Suppressor macrophage treated with lipopolysaccharide for 1 hour (primary cell): Measurements from ENCODE around the gene OR4F15.
"Not testable (repeated sequence)": the region's sequence is repeated elsewhere in the genome, so short reads cannot be mapped to it uniquely, and the experiment has no call there.

Source experiments
- DNase-seq, 3 donors: peaks; one replicate each; pipeline ENCODE4 v3.0.0-alpha.2; 2020 to 2022

The OR4F15 gene, protein sequence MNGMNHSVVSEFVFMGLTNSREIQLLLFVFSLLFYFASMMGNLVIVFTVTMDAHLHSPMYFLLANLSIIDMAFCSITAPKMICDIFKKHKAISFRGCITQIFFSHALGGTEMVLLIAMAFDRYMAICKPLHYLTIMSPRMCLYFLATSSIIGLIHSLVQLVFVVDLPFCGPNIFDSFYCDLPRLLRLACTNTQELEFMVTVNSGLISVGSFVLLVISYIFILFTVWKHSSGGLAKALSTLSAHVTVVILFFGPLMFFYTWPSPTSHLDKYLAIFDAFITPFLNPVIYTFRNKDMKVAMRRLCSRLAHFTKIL

DNA sequence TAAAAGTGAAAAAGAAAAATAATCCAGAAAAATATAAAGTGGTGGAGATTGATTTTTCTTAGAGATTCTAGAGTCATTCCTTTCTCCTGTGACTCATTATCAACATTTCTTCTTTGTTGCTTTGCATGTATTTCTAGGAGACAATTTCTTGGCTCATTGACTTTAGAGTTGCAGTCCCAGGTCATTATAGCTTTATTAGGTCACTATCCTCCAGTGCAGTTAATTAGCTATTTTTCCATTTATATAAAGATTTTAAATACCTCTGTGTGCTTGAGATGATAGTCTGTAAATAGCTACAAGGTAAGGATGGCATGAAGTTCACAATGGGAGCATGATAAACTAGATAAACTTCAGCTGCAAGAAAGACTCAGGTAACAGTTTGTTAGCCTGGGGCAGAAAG, at the start of gene OR4F15:
OR4F15 (plus strand) TSS at position 301 of the 400 bp plus-strand sequence. CDS start 5,985 bp downstream, outside the sequence.
- DNase-seq = no peak

DNA sequence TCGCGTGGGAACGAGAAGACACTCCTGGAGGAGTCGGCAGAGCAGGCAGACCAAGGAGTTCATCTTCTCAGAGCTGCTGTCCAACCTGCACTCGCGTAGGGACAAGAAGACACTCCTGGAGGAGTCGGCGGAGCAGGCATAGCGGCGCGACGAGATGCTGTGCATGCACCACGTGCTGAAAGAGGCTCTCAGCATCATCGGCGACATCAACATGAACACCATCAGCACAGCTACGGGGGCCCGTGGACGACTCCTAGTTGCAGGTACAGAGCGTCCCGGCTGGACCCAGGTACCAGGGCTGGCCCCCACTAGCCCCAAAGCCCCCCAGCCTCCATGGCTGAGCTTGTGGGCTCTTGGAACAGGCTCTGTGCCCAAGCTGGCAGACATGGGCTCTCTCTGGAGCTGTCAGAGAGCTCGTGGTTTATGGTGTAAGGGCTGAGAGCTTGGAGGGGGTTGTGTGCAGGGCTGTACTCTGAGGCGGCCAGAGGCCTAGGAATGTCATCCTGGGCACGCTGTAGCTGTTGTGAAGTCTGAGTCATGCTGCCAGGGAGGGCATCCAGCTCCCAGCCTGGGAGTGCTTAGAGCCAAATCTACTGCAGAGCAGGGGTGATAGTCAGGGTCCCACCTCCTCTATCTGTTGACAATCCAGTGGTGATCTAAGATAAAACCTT, 47.2 kb upstream of the OR4F15 start:
- DNase-seq = not testable (repeated sequence)

DNA sequence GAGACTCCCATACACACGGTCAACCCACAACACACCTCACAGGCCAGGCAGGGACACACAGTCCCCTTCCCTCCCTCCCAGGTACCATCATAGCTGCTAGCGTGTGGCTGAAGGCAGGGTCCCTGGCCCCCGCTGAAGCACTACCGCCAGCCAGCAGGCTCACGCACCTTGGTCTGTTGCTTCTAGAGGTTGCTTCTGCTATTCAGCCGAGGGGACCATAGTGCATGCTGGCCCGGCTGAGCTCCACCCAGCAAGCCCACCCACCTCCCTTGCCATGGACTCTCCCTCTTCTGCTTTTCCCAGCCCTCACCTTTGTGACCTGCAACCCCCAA, 46.7 kb upstream of the OR4F15 start:
- DNase-seq = not testable (repeated sequence)

DNA sequence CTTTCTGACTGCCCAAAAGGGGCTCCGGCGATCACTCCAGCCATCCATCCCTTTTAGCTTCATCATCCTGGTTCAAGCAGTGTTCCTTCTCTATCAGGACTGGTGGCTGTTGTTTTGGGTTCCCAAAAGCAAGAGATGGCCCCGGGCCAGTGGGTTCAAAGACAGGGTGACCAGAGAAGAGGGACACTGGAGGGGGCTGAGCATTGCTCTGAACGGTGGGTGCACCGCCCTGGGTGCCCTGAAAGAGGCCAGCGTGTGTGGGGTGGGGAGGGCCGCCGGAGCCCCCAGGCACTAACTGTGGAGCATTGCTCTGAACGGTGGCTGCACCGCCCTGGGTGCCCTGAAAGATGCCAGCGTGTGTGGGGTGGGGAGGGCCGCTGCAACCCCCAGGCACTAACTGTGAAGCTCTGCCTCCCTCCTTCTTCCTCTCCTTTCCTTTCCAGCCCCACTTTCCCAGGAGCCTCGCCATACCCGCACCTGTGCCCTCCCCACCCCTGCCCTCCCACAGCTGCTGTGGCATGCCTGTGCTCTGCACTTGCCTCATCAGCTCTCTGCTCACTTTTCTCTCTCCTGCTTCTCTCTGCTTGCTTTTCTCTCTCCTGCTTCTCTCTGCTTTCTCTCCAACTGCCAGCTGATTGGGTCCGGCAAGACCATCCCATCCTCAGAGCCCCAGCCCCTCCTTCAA, 46.1 kb upstream of the OR4F15 start:
- no peak for DNase-seq

DNA sequence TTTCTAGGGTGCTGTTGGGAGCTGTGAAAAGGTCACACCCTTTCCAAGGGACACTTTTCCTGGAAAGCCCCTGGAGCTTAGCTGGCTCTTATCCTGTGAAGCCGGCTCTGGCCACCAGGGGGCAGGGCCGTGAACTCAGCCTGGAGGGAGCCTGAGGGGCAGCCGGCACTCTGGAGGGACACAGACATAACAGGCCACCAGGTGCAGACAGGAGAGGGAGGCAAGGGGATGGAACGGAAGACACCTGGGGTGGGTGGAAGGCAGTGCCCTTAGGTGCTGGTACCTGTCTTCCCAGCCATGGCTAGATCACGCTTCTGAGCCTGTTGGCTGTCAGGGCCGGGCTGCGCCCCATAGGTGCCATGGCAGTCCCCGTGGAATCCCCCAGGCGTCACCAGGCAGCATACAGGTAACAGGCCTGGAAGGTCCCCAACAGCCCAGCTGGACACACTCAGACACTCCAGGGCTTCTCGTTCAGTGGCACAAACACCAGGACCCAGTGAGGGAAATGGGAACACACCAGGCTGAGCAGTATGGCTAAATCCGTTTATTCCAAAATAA, 44.8 kb upstream of the OR4F15 start:
- DNase-seq = not testable (repeated sequence)

DNA sequence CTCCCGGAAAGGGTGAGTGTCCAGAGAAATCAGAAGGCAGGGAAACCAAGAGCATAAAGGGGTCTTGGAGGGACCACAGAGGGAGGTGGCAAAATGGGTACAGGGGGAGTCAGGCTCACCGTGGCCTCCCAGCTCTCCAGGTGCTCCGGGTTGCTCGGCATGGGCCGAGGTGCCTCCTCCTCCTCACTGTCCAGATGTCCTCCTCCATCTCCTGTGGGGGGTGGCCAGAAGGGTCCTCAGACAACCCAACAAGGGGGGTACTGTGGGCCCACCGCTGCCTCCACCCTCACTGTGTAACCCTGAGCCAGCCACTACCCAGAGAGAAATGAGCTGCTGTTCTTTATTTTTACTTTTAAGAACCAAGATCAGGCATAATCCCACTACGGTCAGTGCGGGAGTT, 39.1 kb upstream of the OR4F15 start:
- no peak for DNase-seq

DNA sequence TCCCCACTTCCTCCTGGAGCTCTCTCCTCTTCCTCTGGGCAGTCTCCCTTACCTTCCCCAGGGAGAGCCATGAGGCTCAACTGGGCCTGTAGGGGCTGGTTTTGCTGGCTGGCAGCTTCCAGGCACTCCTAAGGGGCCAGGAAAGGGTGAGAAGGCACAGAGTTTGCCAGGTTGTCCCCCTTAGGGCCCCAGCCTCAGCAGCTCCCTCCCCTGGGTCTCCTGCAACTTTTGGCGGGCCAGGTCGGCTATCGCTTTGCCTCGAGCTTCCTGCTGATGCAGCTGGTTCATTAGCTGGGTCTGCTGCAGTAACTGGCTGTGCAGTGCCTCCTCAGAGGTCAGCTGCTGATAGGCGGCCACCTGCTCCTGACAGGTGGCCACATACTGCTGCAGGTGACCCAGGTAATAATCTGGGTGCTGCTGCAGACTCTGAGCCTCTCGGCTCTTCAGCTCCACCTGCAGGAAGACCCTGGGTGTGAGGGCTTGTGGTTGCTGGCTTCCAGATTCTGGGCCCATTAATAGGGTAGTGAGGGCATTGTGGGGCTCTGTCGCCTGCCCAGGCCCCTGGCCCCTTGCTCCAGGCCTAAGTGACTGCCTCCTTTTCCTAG, 38.4 kb upstream of the OR4F15 start:
- no peak for DNase-seq

DNA sequence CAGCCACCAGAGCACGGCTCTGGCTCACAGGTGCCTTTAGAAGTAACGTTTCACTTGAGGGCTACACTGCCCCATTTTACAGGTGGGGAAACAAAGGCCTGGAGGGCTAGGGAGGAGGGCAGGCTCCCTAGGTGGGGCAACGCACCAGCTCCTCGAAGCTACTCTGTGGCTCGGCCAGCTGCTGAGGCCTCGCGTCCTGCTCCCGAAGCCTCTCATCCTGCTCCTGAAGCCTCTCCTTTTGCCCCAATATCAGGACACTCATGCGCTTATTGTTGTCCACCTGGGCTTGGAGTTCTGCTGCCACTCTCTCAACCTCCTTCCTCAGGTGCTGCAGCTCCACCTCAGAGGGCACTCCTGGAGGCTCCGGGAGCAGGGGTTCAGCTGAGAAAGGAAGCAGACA, 36.9 kb upstream of the OR4F15 start:
- no peak for DNase-seq

DNA sequence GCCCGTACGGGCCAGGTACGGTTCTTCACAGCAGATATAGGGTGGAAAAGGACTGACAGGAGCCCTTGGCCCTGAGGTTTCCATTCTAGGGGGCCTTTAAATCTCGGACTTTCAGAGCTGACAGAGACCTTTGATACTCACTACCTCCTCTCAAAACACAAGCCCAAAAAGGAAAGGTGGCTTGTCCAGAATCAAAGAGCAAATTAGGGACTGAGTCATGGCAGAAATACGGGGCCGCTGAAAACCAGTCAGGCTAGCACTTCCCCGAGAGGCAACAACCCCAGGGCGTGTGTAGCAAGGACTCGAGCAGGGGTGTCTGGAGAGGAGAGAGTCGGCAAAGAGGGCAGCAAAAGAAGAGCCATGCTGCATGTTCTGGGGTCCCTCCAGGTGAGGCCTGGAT, 33.4 kb upstream of the OR4F15 start:
- DNase-seq = not testable (repeated sequence)

DNA sequence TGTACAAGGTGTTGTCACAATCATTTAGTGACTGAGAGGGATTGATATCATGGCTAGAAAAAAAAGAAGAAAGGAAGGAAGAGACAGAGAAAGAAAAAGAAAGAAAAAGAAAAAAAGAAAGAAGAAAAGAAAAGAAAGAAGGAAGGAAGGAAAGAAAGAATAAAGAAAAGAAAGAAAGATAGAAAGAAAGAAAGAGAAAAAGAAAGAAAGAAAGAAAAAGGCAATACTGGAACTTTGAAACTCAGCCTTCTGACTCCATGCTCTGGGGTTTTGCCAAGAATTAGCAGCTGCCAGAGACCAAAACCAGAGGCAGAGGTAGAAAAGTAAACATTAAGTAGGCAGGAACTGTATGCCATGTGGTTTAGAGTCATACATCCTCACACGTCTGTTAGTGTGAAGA, 31.8 kb upstream of the OR4F15 start:
- not testable (repeated sequence) for DNase-seq

DNA sequence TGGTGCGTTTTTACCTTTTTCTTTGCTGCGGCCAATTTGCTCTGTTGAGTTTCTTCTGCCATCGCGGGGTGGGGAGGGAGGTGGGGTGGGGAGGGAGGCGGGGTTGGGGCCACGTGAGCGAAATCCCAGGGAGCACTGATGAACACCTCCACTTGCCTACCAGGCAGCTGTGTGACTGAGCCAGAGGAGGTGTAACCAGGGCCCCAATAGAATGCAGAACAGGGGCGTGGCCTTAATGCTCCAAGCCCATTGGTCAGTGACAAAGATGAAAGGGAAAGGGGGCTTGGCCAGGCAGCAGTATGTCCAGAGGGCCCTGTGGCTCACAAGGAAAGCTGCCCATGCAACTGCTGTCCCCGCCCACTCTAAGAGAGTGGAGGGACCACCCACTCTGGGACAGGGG, 30.1 kb upstream of the OR4F15 start:
- no peak for DNase-seq

DNA sequence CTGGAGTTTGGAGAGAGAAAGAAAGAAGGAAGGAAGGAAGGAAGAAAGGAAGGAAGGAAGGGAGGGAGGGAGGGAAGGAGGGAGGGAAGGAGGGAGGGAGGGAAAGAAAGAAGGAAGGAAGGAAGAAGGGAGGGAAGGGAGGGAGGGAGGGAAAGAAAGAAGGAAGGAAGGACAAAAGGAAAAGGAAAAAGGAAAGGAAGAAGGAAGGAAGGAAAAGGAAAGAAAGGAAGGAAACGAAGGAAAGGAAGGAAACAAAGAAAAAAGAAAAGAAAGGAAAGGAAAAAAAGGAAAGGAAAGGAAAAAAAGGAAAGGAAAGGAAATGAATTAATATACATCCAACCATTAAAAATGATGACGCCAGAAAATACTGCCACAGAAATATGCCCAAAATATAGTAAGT, 27.4 kb upstream of the OR4F15 start:
- no peak for DNase-seq

DNA sequence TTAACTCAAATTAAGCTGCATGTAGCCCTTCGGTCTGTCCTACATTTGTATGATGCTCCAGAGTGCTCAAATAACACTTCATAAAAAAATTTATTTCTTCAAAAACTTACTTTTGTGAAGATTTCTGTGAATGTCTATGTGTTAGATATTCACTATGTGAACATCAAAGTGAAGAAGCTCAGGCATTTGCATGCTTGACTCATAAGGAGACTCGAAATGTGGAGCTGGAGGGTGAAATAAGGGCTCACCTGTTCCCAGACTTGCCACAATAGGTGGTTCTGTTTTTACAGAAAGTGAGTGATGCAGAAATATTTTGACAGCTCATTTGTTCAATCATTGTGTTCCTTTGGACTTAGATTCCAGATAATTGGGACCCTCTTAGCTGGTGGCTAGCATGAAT, 25.6 kb upstream of the OR4F15 start:
- DNase-seq = not testable (repeated sequence)

DNA sequence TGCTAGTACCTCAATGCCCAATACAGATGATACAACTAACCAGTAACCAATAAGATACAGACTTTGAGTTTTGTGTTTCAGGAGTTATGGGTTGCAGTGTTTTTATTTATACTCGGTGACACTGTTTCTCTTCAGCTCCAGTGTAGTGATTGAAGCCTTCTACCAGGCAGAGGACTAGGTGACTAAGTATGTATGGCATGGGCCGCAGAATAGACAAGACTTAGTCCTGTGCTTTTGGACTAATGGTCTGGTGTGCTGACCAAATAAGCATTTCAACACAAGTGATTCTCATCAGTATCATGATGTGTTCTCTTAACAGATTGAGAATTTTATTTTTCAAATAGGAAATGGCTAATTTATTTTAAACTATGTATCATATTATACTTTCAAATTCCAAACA, 24.0 kb upstream of the OR4F15 start:
- DNase-seq = not testable (repeated sequence)

DNA sequence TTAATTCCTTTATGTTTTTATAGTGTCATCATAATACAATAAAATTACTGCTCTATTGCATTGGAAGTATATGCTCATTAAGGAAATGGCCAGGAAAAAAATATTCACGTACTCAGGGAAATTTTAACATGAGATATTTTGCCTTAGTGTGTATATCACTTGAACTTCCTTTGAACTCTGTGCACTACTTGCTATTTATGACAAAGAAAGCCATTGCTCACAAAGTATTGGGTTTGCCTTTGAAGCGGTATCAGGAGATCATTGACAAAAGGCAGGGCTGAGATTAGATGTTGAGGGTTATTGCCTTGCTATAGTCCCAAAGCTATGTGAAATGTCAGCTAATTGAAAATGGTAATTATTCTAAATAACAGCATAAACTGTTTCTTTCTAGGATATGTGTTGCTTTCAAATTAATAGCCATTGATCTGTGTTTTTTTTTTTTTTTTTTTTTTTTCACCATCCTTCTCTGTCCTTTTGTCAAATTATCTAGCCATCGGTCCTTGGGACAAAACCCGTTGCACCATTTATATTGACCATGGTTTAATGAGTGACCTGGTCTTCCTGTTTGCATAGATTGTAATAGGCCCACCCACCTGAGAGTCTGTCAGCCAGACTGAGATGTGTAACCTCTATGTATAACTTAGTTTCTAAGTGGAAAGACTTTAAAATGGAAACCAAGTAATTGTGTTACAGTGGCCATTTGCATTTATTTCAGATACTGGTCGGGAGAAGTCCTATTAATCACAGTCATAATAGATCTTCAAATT, 23.3 kb upstream of the OR4F15 start:
- DNase-seq = not testable (repeated sequence)

DNA sequence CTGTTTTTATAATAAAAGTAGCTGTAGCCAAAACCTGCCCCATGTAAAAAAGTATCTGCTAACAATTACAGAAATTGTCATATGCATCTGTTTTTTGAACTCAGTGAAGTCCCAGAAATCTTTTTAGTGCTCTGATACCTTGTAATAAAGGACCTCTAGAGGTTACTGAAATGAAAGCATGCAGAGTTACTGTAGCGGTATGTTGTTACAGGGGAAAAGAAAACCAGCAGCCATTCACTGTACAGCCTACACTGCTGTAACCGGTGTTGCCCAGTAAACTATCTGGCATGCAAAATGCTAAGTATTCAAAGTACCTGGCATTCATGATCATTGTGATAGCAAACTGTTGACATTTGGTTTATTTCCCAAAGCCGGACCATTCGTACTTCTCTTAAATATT, 21.3 kb upstream of the OR4F15 start:
- DNase-seq = not testable (repeated sequence)

DNA sequence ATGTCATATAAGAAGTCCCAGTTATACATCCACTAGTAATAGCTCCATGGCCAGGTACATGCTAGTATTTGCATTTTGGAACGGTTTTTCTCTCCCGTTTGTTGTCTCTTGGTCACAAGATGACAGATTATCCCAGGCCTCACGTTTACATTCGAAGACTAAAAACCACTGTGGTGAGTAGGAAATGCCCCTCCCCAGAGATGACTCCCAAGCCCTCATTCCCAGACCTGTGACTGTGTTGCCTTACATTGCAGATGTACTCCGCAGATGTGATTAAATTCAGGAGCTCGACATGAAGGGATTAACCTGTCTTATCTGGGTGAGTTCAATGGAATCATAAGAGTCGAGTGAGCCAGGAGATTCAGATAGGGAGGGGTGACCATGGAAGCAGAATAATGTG, 18.0 kb upstream of the OR4F15 start:
- DNase-seq = not testable (repeated sequence)

DNA sequence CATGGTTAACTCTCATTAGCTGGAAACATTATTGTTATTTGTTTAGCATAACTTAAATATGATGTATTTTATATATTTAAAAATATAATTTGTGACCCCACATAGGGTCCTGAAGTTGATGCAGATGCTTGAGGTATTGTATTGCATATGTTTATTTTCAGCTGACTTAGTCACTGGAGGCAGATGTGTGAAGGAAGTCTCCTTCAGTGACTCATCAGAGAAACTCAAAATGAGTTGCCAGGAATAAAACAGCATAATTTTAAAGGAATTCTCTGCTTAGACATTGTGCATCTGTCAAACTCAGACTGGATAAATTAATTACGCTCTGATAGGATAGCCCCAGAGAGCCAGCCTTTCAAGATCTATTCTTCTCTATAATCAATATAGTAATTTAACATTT, 16.5 kb upstream of the OR4F15 start:
- DNase-seq = no peak

DNA sequence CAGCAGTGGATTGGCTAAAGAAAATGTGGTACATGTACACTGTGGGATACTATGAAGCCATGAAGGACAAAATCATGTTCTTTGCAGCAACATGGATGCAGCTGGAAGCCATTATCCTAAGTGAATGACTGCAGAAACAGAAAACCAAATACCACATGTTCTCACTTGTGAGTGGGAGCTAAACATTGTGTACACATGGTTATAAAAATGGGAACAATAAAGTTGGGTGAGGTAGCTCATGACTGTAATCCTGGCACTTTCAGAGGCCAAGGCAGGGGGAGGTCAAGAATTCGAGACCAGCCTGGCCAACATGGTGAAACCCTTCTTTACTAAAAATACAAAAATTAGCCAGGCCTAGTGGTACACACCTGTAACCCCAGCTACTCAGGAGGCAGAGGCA, 12.3 kb upstream of the OR4F15 start:
- no peak for DNase-seq

DNA sequence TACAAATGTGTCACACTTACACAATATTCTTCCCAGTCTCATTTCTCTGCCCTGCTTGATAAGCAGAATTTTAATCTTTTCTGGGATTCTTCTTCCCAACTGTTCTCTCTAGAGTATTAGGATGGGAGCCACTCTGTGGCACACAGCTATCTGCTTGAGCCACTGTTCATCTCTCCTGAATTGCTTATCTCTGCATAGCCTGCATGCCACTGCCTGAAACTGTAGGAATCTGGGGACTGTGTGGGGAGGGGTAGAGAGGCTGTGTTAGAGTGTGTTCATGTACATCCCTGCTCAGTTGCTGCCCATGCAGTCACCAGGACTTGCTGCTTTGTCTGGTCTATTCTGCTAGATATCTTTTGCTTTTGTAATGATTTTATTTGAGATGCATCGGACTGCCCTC, 11.0 kb upstream of the OR4F15 start:
- no peak for DNase-seq

DNA sequence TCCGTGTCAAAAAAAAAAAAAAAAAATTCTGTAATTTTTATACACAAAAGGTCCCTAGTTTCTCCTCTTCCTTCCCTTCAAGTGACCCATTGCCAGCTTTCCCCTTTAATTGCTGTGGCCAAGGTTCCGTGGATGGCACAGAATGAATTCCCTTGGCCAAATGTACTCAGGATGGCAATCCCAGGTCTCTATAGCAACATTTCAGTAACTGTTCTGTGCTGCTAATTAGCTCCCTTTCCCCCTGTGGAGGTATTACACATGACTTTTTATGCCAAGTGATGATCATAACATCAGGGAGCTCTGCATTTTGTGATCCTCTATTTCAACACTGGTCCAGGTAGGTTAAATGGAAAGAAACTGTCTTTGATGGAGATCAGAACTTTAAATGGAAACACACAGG, 8.8 kb upstream of the OR4F15 start, which contains the start of gene OR4F6:
OR4F6 (plus strand) TSS at position 301 of the 400 bp plus-strand sequence. CDS start 2,211 bp downstream, outside the sequence.
- DNase-seq = no peak

DNA sequence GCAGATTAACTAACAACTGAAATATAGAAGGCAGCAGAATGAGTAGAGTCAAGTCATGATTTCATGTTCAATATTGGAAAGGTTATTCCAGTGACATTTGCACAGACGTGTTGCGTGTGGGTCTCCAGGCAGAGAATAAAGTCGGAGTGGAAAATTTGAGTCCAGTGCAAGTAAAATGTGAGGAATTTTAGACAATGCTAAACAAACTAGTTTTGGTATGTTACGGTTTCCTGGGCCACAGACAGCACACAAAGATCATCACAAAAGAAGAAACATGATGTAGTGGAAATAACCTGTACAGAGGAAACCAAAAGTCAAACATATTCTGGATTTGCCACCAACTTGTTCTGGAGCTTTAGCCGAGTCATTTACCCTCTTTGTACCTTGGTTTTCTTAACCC, 8.3 kb upstream of the OR4F15 start:
- DNase-seq = no peak
